ENCODE data around the gene CNTNAP5. TPM values are rescaled to one million over a fixed set of nuclear protein-coding genes. Genes with fewer than 3 reads are reported as not detected.

CNTNAP5 gene
- total and polyA plus RNA-seq, 2 of the 8 experiments (the other 6 are each of a cell fraction or from before 2014, with no cell fraction given), result 0.11 to 0.76 TPM

GRCh38 chr2:124563426-124563825 is 538.3 kb downstream of the CNTNAP5 start:
- no peak overlapping the region for H2BK15ac ChIP-seq (ENCODE audit: low read length)
- H2BK120ac ChIP-seq (replicated peaks; ENCODE audit: low read depth, low read length), result no peak overlapping the region
- no peak overlapping the region for H4K91ac ChIP-seq (replicated peaks; ENCODE audit: insufficient read length, low read length)
- no peak overlapping the region for H2AK5ac ChIP-seq (ENCODE audit: low read depth, low read length)
- no peak overlapping the region for H2AFZ ChIP-seq (ENCODE audit: low read length)
- no peak overlapping the region for H3K4me3 ChIP-seq (ENCODE audit: extremely low read depth in 1 of 4, insufficient read depth in 2 of 4, low read depth in 3 of 4, low read length in 4 of 4)
- H3K36me3 ChIP-seq (ENCODE audit: control insufficient read depth in 2 of 4, insufficient read depth in 4 of 4, low read length in 3 of 4), result no peaks in the 10 kb centered on the region
- peak; percentile 43 to 63 for TF ChIP-seq RAD21 (IDR thresholded peaks at IDR 0.05 in 1 of 2, conservative IDR thresholded peaks at IDR 0.05 in 1 of 2; ENCODE audit: low read depth in 2 of 2, low read length in 2 of 2)
- TF ChIP-seq, protein P1, sequence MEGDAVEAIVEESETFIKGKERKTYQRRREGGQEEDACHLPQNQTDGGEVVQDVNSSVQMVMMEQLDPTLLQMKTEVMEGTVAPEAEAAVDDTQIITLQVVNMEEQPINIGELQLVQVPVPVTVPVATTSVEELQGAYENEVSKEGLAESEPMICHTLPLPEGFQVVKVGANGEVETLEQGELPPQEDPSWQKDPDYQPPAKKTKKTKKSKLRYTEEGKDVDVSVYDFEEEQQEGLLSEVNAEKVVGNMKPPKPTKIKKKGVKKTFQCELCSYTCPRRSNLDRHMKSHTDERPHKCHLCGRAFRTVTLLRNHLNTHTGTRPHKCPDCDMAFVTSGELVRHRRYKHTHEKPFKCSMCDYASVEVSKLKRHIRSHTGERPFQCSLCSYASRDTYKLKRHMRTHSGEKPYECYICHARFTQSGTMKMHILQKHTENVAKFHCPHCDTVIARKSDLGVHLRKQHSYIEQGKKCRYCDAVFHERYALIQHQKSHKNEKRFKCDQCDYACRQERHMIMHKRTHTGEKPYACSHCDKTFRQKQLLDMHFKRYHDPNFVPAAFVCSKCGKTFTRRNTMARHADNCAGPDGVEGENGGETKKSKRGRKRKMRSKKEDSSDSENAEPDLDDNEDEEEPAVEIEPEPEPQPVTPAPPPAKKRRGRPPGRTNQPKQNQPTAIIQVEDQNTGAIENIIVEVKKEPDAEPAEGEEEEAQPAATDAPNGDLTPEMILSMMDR (IDR thresholded peaks at IDR 0.05; ENCODE audit: control extremely low read depth in 1 of 3, insufficient read depth in 1 of 3, low read depth in 1 of 3, low read length in 3 of 3), result peak in 1 of 3 experiments; percentile 42; a peak in 2 of 4 replicates
- TF ChIP-seq JUN (IDR thresholded peaks at IDR 0.05; ENCODE audit: low read depth, low read length), result no peak
- H4K20me1 ChIP-seq (replicated peaks in 1 of 2; ENCODE audit: control insufficient read depth in 1 of 2, insufficient read depth in 2 of 2, low read length in 2 of 2), result no peaks in the 10 kb centered on the region
- H3K27me3 ChIP-seq (replicated peaks in 1 of 4; ENCODE audit: control insufficient read depth in 3 of 4, extremely low read depth in 1 of 4, insufficient read depth in 3 of 4, low read length in 3 of 4), result no peaks in the 10 kb centered on the region
- no peaks in the 10 kb centered on the region for H3K79me2 ChIP-seq (ENCODE audit: control insufficient read depth in 1 of 2, insufficient read depth in 2 of 2, low read length in 2 of 2)
- no peaks in the 10 kb centered on the region for H3K23me2 ChIP-seq (ENCODE audit: low read depth, low read length)
- H3K4me1 ChIP-seq (replicated peaks in 1 of 4; ENCODE audit: control insufficient read depth in 3 of 4, insufficient read depth in 4 of 4, low read length in 3 of 4), result no peaks in the 10 kb centered on the region; a peak in 1 of 7 replicates
- no peak for DNase-seq (ENCODE audit: low read depth in 1 of 2, low spot score in 2 of 2)
- no peaks in the 10 kb centered on the region for H3K79me1 ChIP-seq (ENCODE audit: low read depth, low read length)
- H4K5ac ChIP-seq (ENCODE audit: insufficient read length, low read depth, low read length), result no peak overlapping the region
- H4K8ac ChIP-seq (ENCODE audit: extremely low read depth, insufficient read depth, low read length), result no peak overlapping the region
- H3K9me3 ChIP-seq (ENCODE audit: insufficient read depth in 2 of 2, low read depth in 1 of 2, low read length in 1 of 2), result no peaks in the 10 kb centered on the region
- H3K56ac ChIP-seq (replicated peaks; ENCODE audit: insufficient read length, low read depth, low read length), result no peak overlapping the region
- H3K9ac ChIP-seq (replicated peaks in 1 of 4; ENCODE audit: extremely low read depth in 1 of 4, low read depth in 3 of 4, low read length in 3 of 4), result no peak overlapping the region
- H2BK20ac ChIP-seq (ENCODE audit: low read length), result no peak overlapping the region
- H2BK5ac ChIP-seq (ENCODE audit: low read depth, low read length), result no peak overlapping the region
- H2BK12ac ChIP-seq (ENCODE audit: low read depth, low read length), result no peak overlapping the region
- H3K14ac ChIP-seq (ENCODE audit: insufficient read length), result no peak overlapping the region
- H3K27ac ChIP-seq (ENCODE audit: low read depth, low read length), result no peak overlapping the region
- CTCF ChIA-PET (ENCODE audit: partially characterized antibody), result interaction anchor here (1.0 to 1.1 kb wide), 2 partner anchors 15 to 194 kb away, joined by 3 read pairs; no protein-coding TSS in a partner anchor
- FAIRE-seq, result peak; percentile 66
- no peak overlapping the region for H3K4ac ChIP-seq (replicated peaks; ENCODE audit: insufficient read length, low read depth, low read length)
- POLR2A ChIA-PET (ENCODE audit: partially characterized antibody), result interaction anchor here (0.6 kb wide), 1 partner anchor 23 kb away, joined by 3 read pairs; no protein-coding TSS in a partner anchor
- no peak overlapping the region for H3K4me2 ChIP-seq (ENCODE audit: insufficient read depth in 1 of 2, low read depth in 2 of 2, low read length in 2 of 2)
- H3K18ac ChIP-seq (ENCODE audit: extremely low read depth, low read length), result no peak overlapping the region
- no peak overlapping the region for H3K23ac ChIP-seq (ENCODE audit: insufficient read length)

All from H1 (cell line).